GM23248 (cell line): Measurements from ENCODE around the gene PLA2G4E.

ENCODE experiments used
- EZH2 ChIP-seq: fragments of 200-600 bp; sonication (generic); IDR thresholded peaks from 2 replicates; pipeline ENCODE4 v1.6.1; 2018; ENCODE audit warnings: antibody characterized with exemption, mild to moderate bottlenecking; ENCODE audit not compliant: insufficient read depth, poor library complexity, severe bottlenecking
- EZH2phosphoT487 ChIP-seq: fragments of 200-600 bp; sonication (generic); IDR thresholded peaks from 2 replicates; pipeline ENCODE4 v1.6.1; 2018; ENCODE audit warnings: antibody characterized with exemption, moderate library complexity, mild to moderate bottlenecking, low read depth; ENCODE audit not compliant: insufficient read depth

- no peak for TF ChIP-seq EZH2phosphoT487
- TF ChIP-seq EZH2: no peak
Measured at GRCh38 chr15:42031198-42031915, 10.5 kb upstream of the PLA2G4E start.
